Measurements from ENCODE around the gene FAM149B1. TPM values are rescaled to one million over a fixed set of nuclear protein-coding genes. Genes with fewer than 3 reads are reported as not detected.

FAM149B1 gene
- total RNA-seq, 1 experiment from 2014 or later, result 12.4 TPM

- Histone ChIP-seq H3K27me3 (no peaks in the 10 kb centered on the region), H3K4me3 (no peak overlapping the region), H3K36me3 (peaks cover 59% of the 10 kb centered on the region), H3K27ac (no peak overlapping the region), H3K4me1 (no peaks in the 10 kb centered on the region), H3K9me3 (replicated peaks) (no peaks in the 10 kb centered on the region)
- DNase-seq, result no peak
These were observed 6.8 kb upstream of the FAM149B1 start for GRCh38 chr10:73161079-73161478.

GRCh38 chr10:73161662-73162061 lies 6.3 kb upstream of the FAM149B1 start:
- DNase-seq, result no peak
- peaks cover 53% of the 10 kb centered on the region for H3K36me3 ChIP-seq
- no peaks in the 10 kb centered on the region for H3K4me1 ChIP-seq
- no peak overlapping the region for H3K27ac ChIP-seq
- no peak overlapping the region for H3K4me3 ChIP-seq
- no peaks in the 10 kb centered on the region for H3K27me3 ChIP-seq
- H3K9me3 ChIP-seq (replicated peaks), result no peaks in the 10 kb centered on the region

GRCh38 chr10:73163096-73163495 lies 4.8 kb upstream of the FAM149B1 start:
- H3K4me3 ChIP-seq, result no peak overlapping the region
- H3K27ac ChIP-seq, result no peak overlapping the region
- DNase-seq, result no peak
- no peaks in the 10 kb centered on the region for H3K4me1 ChIP-seq
- no peaks in the 10 kb centered on the region for H3K27me3 ChIP-seq
- H3K9me3 ChIP-seq (replicated peaks), result no peaks in the 10 kb centered on the region
- H3K36me3 ChIP-seq, result peaks cover 40% of the 10 kb centered on the region

- Histone ChIP-seq H3K4me1 (no peaks in the 10 kb centered on the region), H3K36me3 (peaks cover 17% of the 10 kb centered on the region), H3K27ac (no peak overlapping the region), H3K4me3 (peak overlapping the region; percentile 91), H3K27me3 (no peaks in the 10 kb centered on the region), H3K9me3 (replicated peaks) (no peaks in the 10 kb centered on the region)
- no peak for DNase-seq
These were observed 947 bp upstream of the FAM149B1 start for GRCh38 chr10:73166972-73167371.

- H3K27me3 ChIP-seq, result no peaks in the 10 kb centered on the region
- H3K4me1 ChIP-seq, result no peaks in the 10 kb centered on the region
- H3K9me3 ChIP-seq (replicated peaks), result no peaks in the 10 kb centered on the region
- no peak for DNase-seq
- H3K36me3 ChIP-seq, result peaks cover 13% of the 10 kb centered on the region
- peak overlapping the region; percentile 64 for H3K27ac ChIP-seq
- H3K4me3 ChIP-seq, result peak overlapping the region; percentile 91
These were observed 499 bp upstream of the FAM149B1 start for GRCh38 chr10:73167458-73167782.

GRCh38 chr10:73168465-73168803 lies 515 bp downstream of the FAM149B1 start:
- peaks cover 4% of the 10 kb centered on the region for H3K36me3 ChIP-seq
- DNase-seq, result no peak

GRCh38 chr10:73169320-73169719 lies 1.4 kb downstream of the FAM149B1 start:
- Histone ChIP-seq H3K9me3 (replicated peaks) (no peaks in the 10 kb centered on the region), H3K27ac (no peak overlapping the region), H3K4me1 (no peaks in the 10 kb centered on the region), H3K4me3 (no peak overlapping the region), H3K27me3 (no peaks in the 10 kb centered on the region), H3K36me3 (no peaks in the 10 kb centered on the region; the same call in 1 of the 2 replicates)
- no peak for DNase-seq

More at GRCh38 chr10:73168465-73168803, 515 bp downstream of the FAM149B1 start:
- no peaks in the 10 kb centered on the region for H3K4me1 ChIP-seq
- peak overlapping the region; percentile 91 for H3K4me3 ChIP-seq
- no peaks in the 10 kb centered on the region for H3K9me3 ChIP-seq (replicated peaks)
- no peaks in the 10 kb centered on the region for H3K27me3 ChIP-seq
- peak overlapping the region; percentile 64 for H3K27ac ChIP-seq

- DNase-seq, result no peak
- Histone ChIP-seq H3K27ac (no peak overlapping the region), H3K4me3 (no peak overlapping the region), H3K9me3 (replicated peaks) (no peaks in the 10 kb centered on the region), H3K27me3 (no peaks in the 10 kb centered on the region), H3K4me1 (no peaks in the 10 kb centered on the region), H3K36me3 (peaks cover 3% of the 10 kb centered on the region; the same call in 1 of the 2 replicates)
These were observed 4.9 kb downstream of the FAM149B1 start for GRCh38 chr10:73172867-73173266.

- no peak overlapping the region for H3K4me3 ChIP-seq
- H3K9me3 ChIP-seq (replicated peaks), result no peaks in the 10 kb centered on the region
- peaks cover 3% of the 10 kb centered on the region; the same call in 1 of the 2 replicates for H3K36me3 ChIP-seq
- no peak for DNase-seq
- H3K27ac ChIP-seq, result no peak overlapping the region
- H3K4me1 ChIP-seq, result no peaks in the 10 kb centered on the region
- no peaks in the 10 kb centered on the region for H3K27me3 ChIP-seq
These were observed 6.4 kb downstream of the FAM149B1 start for GRCh38 chr10:73174148-73174925.

- H3K9me3 ChIP-seq (replicated peaks), result 0 out of 2 replicates have a peak, but pooled peaks cover 5% of the 10 kb centered on the region
- H3K27ac ChIP-seq, result no peak overlapping the region
- peaks cover 8% of the 10 kb centered on the region for H3K36me3 ChIP-seq
- no peak overlapping the region for H3K4me3 ChIP-seq
- H3K4me1 ChIP-seq, result no peaks in the 10 kb centered on the region
- no peak for DNase-seq
- no peaks in the 10 kb centered on the region for H3K27me3 ChIP-seq
These were observed 14.6 kb downstream of the FAM149B1 start for GRCh38 chr10:73182568-73182967.

GRCh38 chr10:73183667-73184281 lies 15.9 kb downstream of the FAM149B1 start:
- H3K36me3 ChIP-seq, result peaks cover 8% of the 10 kb centered on the region
- DNase-seq, result no peak
- H3K27me3 ChIP-seq, result no peaks in the 10 kb centered on the region
- no peak overlapping the region for H3K27ac ChIP-seq
- no peak overlapping the region for H3K4me3 ChIP-seq
- 0 out of 2 replicates have a peak, but pooled peaks cover 5% of the 10 kb centered on the region for H3K9me3 ChIP-seq (replicated peaks)
- H3K4me1 ChIP-seq, result no peaks in the 10 kb centered on the region

- peaks cover 6% of the 10 kb centered on the region for H3K36me3 ChIP-seq
These were observed 18.3 kb downstream of the FAM149B1 start for GRCh38 chr10:73186266-73186665.

GRCh38 chr10:73190188-73190587 lies 22.3 kb downstream of the FAM149B1 start:
- Histone ChIP-seq H3K4me3 (no peak overlapping the region), H3K36me3 (peaks cover 3% of the 10 kb centered on the region), H3K9me3 (replicated peaks) (no peaks in the 10 kb centered on the region), H3K27ac (no peak overlapping the region), H3K4me1 (no peaks in the 10 kb centered on the region), H3K27me3 (no peaks in the 10 kb centered on the region)
- no peak for DNase-seq

More at GRCh38 chr10:73186266-73186665, 18.3 kb downstream of the FAM149B1 start:
- 0 out of 2 replicates have a peak, but pooled peaks cover 5% of the 10 kb centered on the region for H3K9me3 ChIP-seq (replicated peaks)
- H3K27ac ChIP-seq, result no peak overlapping the region
- no peak for DNase-seq
- no peak overlapping the region for H3K4me3 ChIP-seq
- H3K4me1 ChIP-seq, result no peaks in the 10 kb centered on the region
- H3K27me3 ChIP-seq, result no peaks in the 10 kb centered on the region

- DNase-seq, result no peak
- no peak overlapping the region for H3K27ac ChIP-seq
- no peaks in the 10 kb centered on the region for H3K36me3 ChIP-seq
- no peaks in the 10 kb centered on the region for H3K4me1 ChIP-seq
- no peak overlapping the region for H3K4me3 ChIP-seq
- H3K27me3 ChIP-seq, result no peaks in the 10 kb centered on the region
- 0 out of 2 replicates have a peak, but pooled peaks cover 3% of the 10 kb centered on the region for H3K9me3 ChIP-seq (replicated peaks)
These were observed 37.2 kb downstream of the FAM149B1 start for GRCh38 chr10:73205081-73205480.

- Histone ChIP-seq H3K4me3 (no peak overlapping the region), H3K4me1 (no peaks in the 10 kb centered on the region), H3K9me3 (replicated peaks) (0 out of 2 replicates have a peak, but pooled peaks cover 3% of the 10 kb centered on the region), H3K27me3 (no peaks in the 10 kb centered on the region), H3K27ac (no peak overlapping the region), H3K36me3 (no peaks in the 10 kb centered on the region)
- DNase-seq, result no peak
These were observed 38.0 kb downstream of the FAM149B1 start for GRCh38 chr10:73205890-73206289.

Measured in SJCRH30 (cell line).